ENCODE data around the gene APBB1IP.

DNA sequence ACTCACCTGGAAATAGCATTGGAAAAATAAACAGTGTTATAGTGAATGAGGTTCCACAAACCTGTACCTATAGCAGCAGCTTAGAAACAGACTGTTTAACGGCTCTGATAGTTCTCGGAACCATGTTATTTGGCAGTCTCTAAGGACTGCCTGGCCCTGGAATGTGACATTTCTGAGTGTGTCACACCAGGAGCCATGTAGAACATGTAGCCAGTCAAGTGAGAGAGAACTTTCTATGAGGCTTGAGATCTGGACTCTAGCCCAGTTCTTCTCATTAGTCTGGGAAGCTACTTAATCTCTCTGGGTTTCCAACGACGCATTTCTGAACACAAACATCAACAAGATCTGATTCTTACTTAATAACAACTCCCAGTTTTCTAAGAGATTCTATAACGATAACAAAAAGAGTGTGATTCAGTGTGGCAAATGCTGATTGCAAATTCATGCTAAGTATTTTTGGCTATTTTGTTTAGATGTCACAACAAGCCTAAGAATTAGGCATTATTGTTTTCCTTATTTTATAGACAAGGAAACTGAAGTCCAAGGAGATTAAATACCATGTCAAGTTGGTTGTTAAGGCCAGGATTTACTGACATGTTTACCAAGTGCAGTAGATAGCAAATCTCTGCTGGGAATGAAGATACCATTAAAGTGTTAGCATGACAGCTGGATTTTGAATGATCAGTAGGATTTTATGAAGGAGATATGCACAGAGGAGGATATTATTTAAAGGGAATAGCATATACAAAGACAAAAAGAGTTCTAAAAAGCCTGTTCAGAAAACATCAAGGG, 47.2 kb downstream of the APBB1IP start:
- TF ChIP-seq, protein P1, sequence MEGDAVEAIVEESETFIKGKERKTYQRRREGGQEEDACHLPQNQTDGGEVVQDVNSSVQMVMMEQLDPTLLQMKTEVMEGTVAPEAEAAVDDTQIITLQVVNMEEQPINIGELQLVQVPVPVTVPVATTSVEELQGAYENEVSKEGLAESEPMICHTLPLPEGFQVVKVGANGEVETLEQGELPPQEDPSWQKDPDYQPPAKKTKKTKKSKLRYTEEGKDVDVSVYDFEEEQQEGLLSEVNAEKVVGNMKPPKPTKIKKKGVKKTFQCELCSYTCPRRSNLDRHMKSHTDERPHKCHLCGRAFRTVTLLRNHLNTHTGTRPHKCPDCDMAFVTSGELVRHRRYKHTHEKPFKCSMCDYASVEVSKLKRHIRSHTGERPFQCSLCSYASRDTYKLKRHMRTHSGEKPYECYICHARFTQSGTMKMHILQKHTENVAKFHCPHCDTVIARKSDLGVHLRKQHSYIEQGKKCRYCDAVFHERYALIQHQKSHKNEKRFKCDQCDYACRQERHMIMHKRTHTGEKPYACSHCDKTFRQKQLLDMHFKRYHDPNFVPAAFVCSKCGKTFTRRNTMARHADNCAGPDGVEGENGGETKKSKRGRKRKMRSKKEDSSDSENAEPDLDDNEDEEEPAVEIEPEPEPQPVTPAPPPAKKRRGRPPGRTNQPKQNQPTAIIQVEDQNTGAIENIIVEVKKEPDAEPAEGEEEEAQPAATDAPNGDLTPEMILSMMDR (IDR thresholded peaks at IDR 0.05) = no peak
- TF ChIP-seq, protein P2, sequence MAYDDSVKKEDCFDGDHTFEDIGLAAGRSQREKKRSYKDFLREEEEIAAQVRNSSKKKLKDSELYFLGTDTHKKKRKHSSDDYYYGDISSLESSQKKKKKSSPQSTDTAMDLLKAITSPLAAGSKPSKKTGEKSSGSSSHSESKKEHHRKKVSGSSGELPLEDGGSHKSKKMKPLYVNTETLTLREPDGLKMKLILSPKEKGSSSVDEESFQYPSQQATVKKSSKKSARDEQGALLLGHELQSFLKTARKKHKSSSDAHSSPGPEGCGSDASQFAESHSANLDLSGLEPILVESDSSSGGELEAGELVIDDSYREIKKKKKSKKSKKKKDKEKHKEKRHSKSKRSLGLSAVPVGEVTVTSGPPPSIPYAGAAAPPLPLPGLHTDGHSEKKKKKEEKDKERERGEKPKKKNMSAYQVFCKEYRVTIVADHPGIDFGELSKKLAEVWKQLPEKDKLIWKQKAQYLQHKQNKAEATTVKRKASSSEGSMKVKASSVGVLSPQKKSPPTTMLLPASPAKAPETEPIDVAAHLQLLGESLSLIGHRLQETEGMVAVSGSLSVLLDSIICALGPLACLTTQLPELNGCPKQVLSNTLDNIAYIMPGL (CRISPR knock-in tag; IDR thresholded peaks at IDR 0.05; ENCODE audit: borderline replicate concordance) = no peak
- no peak for TF ChIP-seq RAD21 (conservative IDR thresholded peaks at IDR 0.05 in 1 of 2, IDR thresholded peaks at IDR 0.05 in 1 of 2)
- TF ChIP-seq, protein P3, sequence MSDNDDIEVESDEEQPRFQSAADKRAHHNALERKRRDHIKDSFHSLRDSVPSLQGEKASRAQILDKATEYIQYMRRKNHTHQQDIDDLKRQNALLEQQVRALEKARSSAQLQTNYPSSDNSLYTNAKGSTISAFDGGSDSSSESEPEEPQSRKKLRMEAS (IDR thresholded peaks at IDR 0.05) = no peak
- TF ChIP-seq POLR2A (IDR thresholded peaks at IDR 0.05; ENCODE audit: low read length) = no peak
- no peak for TF ChIP-seq JUNB (IDR thresholded peaks at IDR 0.05)
- TF ChIP-seq HOXA7 (CRISPR knock-in tag; IDR thresholded peaks at IDR 0.05) = no peak

All from A549 (cell line).